Amniotic epithelial cell (primary cell): ENCODE data around the gene HSD17B12.
"Not testable (repeated sequence)": the region's sequence is repeated elsewhere in the genome, so short reads cannot be mapped to it uniquely, and the experiment has no call there.

ENCODE experiments used
- DNase-seq: peaks from one replicate; pipeline ENCODE4 v3.0.0-alpha.2; 2010; ENCODE audit warnings: low read depth

Gene HSD17B12

DNA sequence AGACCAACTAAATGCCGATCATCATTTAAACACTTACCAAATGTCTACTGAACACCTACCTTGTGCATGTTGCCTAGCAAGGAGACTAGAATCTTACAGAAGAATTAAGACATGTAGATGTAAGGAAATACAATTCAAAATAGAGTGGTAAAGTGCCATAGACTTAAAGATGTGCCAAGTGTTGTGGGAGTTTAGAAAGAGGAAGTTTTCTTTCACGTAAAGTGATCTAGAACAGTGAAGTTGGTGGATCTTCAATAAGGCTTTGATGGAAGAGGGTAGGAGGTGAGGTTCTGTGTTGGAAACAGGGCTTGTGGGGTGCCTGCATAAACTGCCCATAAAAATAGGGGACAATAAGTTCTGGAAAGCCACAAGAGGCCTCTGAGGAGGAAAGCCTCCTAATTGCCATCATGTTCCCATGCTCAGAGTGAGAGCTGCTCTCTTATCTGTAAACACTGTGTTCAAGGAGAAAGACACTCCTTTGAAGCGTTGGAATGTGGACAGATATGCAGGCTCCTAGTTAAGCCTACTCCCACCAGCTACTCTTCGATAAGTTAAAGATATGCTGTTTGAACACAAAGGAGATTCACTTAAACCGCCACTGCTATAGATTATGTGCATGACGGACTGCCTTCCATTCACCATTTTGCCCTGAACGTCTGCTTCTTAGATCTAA, 66.7 kb downstream of the HSD17B12 start:
- peak; percentile 61 for DNase-seq

DNA sequence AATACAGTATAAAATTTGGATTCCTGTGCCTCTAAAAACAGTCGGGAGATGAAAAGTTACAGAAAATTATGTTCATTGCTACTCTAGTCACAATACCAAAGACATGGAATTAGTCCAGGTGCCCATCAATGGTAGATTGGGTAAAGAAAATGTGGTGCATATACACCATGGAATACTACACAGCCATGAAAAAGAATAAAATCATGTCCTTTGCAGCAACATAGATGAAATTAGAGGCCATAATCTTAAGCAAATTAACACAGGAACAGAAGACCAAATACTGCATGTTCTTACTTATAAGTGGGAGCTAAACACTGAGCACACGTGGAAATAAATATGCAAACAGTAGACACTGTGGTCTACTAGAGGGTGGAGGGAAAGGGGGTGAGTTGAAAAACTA, 67.6 kb downstream of the HSD17B12 start:
- no peak for DNase-seq

DNA sequence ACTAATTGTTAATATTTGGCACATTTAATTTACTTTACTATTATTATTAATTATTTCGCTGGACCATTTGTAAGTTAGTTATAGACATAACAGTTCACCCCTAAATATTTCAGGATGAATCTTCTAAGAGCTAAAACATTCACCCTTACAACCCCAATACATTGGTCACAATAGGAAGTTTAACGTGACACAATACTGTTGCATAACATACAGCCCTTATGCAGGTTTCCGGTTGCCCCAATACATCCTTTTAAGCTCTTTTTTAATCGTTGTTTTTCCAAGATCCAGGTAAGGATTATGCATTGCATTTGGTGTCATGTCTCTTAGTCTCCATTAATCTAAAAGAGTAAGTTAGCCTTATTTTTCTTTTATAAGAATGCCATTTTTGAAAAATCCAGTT, 71.2 kb downstream of the HSD17B12 start:
- DNase-seq: no peak

DNA sequence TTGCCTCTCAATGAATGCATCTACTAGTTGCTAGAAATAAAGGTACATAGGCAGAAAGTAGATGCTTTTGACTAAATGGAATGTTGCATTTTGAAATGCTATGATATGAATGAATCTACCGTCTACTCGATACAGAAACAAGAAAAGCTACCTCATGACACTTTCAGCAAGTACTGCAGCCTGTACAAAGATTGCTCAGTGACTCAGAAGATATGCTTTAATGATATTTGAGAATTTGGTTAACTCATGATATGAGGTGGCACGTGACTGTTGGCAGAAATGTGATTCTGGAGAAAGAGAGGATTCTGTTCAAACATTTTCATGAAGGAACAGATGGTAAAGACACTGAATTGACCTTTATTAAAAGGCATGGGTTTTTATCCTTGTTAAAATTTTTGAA, 76.0 kb downstream of the HSD17B12 start:
- peak; percentile 50 for DNase-seq

DNA sequence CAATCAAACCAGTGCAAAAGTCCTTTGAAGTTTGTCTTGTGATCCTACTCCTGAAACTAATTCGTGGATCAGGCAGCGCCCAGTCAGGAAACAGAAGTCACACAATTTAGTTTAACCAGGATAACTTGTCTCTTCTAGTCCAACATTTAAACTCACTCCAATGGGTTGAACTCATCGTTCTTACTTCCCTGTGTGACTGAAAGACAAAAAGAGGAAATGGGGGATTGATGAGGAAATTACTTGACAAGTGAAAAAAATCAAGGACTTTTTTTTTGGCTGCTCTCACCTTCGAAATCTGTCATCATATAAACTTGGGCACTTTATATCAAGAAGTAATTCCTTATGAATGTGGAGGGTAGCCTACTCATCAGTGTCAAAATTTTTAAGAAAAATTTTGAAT, 78.4 kb downstream of the HSD17B12 start:
- DNase-seq: no peak

DNA sequence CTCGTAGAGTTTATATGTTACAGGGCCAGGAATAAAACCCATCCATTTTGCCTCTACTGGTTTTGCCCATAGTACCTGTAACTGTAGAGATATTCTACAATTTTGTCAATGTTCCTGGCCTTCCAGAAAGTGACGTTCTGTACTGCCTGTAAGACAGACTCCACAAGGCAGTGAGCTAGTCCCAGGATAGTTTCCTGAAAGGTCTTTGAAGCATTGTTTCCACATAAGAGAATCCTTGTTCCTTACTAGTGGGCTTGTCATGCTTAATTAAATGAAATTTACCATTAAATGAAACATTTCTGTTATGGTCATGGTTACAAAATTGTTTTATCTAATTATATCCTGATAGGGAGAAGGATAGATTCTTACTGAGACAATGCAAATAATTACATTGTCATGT, 80.4 kb downstream of the HSD17B12 start:
- DNase-seq: no peak

DNA sequence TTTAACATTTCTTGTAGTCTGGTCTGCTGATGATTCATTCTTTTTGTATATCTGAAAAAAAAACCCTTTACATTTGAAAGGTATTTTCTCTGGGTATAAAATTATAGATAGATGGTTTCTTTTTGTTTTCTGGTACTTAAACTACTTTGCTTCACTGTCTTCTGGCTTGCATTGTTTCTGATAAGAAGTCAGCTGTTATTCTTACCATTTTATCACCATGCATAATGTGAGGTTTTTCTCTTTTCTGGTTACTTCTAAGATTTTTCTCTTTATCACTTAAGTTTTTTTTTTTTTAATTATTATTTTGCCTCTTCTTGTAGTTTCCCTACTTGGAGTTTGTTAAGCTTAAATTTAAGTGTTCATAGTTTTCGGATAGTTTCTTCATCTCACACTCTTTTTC, 84.7 kb downstream of the HSD17B12 start:
- DNase-seq: peak; percentile 7

DNA sequence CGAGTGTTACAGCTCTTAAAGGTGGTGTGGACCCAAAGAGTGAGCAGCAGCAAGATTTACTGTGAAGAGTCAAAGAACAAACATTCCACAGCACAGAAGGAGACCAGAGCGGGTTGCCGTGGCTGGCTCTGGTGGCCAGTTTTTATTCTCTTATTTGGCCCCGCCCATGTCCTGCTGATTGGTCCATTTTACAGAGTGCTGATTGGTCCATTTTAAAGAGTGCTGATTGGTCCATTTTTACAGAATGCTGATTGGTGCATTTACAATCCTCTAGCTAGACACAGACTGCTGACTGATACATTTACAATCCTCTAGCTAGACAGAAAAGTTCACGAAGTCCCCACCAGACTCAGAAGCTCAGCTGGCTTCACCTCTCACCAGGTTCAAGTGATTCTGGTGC, 88.1 kb downstream of the HSD17B12 start:
- DNase-seq: not testable (repeated sequence)

DNA sequence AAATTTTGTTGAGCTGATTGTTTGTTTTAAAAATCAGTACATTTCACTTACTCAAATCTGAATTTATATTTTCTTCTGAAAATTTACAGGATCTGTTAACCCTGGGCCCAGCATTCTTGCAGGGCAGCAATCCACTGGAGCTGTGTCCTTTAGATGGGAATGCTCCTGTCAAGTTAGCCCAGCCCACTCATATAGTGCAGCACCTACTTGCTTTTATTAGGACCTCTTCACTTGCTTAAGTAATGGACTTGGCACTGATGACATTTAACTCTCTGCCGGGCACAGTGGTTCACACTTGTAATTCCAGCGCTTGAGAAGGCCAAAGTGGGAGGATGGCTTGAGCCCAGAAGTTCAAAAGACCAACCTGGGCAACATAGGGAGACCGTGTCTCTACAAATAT, 89.6 kb downstream of the HSD17B12 start:
- no peak for DNase-seq

- no peak for DNase-seq
These were observed 92.2 kb downstream of the HSD17B12 start for GRCh38 chr11:43772733-43773132.

- DNase-seq: no peak
These were observed 94.2 kb downstream of the HSD17B12 start for GRCh38 chr11:43774786-43775185.

DNA sequence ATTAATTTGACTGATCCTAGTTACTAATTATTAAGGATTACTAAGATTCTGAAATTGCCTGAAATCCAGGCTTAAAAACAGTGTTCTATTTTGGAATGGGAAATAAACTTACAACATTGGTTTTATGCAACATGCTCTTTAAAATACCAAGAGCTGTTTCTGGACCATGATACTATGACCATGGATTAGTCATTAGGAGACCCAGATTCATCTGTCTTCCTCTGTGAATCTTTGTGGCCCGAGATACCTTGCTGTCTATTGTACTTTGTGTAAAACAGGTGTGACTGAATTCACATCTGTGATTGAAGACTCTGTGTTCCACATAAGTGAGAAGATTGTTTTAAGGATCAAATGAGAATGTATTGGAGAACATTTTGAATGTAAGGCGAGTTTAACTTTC, 98.8 kb downstream of the HSD17B12 start:
- no peak for DNase-seq

- DNase-seq: no peak
These were observed 103.8 kb downstream of the HSD17B12 start for GRCh38 chr11:43784301-43784700.

DNA sequence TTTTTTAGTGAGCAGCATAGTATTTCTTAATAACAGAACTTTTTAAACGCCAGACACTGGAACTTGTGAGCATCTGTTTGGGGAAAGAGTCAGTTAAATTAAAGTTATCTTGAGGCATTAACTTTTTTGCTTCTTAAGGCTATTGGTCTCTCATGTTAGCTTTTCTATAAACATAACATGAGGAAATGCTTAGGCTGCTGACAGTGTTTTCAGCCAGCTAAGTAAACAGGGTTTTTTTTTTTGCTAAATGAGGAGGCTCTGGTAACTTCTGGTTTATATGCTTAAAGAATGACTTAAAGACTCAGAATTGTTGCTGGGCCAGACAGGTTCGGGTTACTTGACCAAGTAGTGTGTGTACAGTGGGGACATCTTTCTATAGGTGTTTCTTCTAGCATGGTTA, 104.3 kb downstream of the HSD17B12 start:
- no peak for DNase-seq

DNA sequence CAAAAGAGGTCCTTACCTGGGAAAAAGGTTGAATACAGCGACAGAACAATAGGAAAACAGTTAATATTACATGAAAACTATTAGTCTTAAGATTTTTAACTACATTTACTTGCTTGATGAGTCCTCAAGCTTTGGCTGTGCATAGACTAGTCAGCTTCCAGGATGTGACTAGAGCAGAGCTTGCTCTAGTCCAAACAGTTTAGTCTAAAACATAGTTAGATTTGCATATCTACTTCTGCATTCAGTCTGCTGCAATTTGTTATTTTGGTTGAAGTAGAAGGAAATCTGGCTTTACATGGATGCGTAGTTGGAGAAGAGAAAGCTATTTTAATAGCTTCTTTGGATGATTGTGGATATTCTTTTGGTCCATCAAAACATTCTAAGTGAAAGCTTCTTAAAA, 104.8 kb downstream of the HSD17B12 start:
- DNase-seq: no peak

- no peak for DNase-seq
These were observed 105.5 kb downstream of the HSD17B12 start for GRCh38 chr11:43786016-43786415.

DNA sequence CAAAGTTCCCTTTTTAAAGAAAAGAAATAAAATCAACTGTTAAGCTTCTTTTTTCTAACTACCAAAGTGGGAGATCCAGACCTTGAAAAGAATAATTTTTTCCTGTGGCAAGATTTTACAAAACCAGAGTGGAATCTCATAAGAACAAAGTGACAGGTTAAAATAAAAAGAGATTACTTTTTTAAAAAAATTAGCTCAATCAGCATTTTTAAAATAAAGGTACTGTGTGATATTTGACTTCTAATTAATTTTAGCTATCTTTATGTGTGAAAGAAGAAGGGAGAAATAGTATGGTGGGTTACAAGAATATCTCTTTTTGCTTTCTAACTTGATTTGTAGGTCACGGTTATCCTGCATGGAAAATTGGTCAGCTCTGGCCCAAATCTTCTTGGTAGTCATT, 107.3 kb downstream of the HSD17B12 start:
- DNase-seq: no peak

DNA sequence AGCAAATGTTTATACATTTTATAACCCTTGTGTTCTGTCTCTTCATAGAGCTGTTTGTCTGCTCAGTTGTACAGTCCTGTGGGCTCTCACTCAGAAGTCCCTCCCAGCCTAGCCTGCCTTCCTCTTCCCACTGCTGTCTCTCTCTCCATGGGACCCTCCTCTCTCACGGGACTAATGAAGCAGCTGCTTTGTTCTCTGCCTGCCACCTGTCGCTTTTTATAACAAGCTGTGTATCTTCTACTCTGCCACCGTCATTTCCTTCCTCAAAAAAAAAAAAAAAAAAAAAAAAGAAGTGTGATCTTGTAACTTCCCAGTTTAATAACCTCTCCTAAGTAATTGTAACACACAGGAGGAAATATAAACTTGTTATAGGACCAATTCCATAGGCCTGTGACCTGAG, 107.9 kb downstream of the HSD17B12 start:
- DNase-seq: no peak

- DNase-seq: peak; percentile 58
These were observed 109.3 kb downstream of the HSD17B12 start for GRCh38 chr11:43789700-43790443.

GRCh38 chr11:43790444-43790794, 109.9 kb downstream of the HSD17B12 start:
- peak; percentile 31 for DNase-seq

GRCh38 chr11:43797337-43797736, 116.8 kb downstream of the HSD17B12 start:
- DNase-seq: no peak

GRCh38 chr11:43797866-43798265, 117.3 kb downstream of the HSD17B12 start:
- DNase-seq: no peak

DNA sequence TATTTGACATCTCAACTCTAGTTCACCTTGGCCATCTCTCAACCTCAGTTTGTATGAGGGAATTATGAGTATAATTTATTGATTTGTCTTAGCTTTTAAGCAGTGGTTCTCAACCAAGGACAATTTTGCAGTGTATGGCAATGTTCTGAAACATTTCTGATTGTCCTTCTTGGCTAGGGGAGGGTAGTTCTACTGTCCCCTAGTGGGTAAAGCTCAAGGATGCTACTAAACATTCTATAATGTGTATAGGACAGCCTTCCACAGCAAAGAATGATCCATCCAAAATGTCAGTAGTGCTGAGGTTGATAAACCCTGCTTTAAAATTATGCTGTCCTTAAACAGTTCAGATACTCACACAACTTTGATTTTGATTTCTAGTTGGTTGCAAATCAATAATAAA, 122.0 kb downstream of the HSD17B12 start:
- DNase-seq: no peak

DNA sequence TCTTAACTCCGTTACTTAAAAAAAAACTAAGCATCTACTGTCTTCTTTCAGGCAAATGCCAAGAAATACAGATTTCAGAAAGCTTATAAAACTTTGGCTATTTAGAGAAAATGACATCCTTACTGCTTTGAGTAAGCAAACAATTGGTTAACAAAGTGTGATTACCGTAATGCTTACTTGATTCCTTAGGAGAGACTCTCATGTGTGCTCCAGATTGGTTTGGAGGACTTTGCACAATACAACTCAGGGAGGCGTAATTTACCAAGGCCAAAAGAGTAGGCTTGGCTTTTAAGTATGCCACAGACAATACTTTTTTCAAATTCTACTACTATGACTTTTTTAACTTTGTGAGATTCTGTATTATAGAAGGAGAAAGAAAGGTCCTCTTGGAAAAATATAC, 123.2 kb downstream of the HSD17B12 start:
- DNase-seq: no peak
